Neural cell (in vitro differentiated cells): ENCODE results near the gene RET. TPM values are rescaled to one million over a fixed set of nuclear protein-coding genes. Genes with fewer than 3 reads are reported as not detected.

Experiments used
- H2AFZ ChIP-seq: fragments of 200-600, 300-800 bp; sonication (generic), shearing (Covaris generic); 2 replicates; pipeline ENCODE4 v1.6.0; 2014; ENCODE audit warnings: low read depth, mild to moderate bottlenecking, antibody characterized with exemption, low read length, moderate library complexity
- H3F3A ChIP-seq: fragments of 200-600 bp; shearing (Covaris generic); 2 replicates; pipeline ENCODE4 v1.6.1; 2016; ENCODE audit warnings: mild to moderate bottlenecking, moderate library complexity, mixed read lengths, antibody characterized with exemption, low read length; ENCODE audit not compliant: insufficient read depth, poor library complexity, severe bottlenecking
- H3K27ac ChIP-seq: fragments of 200-600, 300-800 bp; sonication (generic), shearing (Covaris generic); 2 replicates; pipeline ENCODE4 v1.5.1; 2014; ENCODE audit warnings: mild to moderate bottlenecking, low read length, moderate library complexity
- H3K27me3 ChIP-seq: fragments of 300-800, 200-600 bp; sonication (generic), shearing (Covaris generic); 2 replicates; pipeline ENCODE4 v1.6.0; 2014; ENCODE audit warnings: mild to moderate bottlenecking, low read depth, low read length, moderate library complexity; ENCODE audit not compliant: insufficient read depth
- H3K36me3 ChIP-seq: fragments of 300-800, 200-600 bp; sonication (generic), shearing (Covaris generic); 2 replicates; pipeline ENCODE4 v1.5.1; 2014; ENCODE audit warnings: mild to moderate bottlenecking, antibody characterized with exemption, low read length, moderate library complexity; ENCODE audit not compliant: insufficient read depth
- H3K4me2 ChIP-seq: fragments of 300-800, 200-600 bp; sonication (generic), shearing (Covaris generic); 2 replicates; pipeline ENCODE4 v1.6.0; 2014; ENCODE audit warnings: mild to moderate bottlenecking, low read length
- H3K4me3 ChIP-seq: fragments of 300-800, 200-600 bp; sonication (generic), shearing (Covaris generic); 2 replicates; pipeline ENCODE4 v1.5.1; 2014; ENCODE audit warnings: mild to moderate bottlenecking, low read length, moderate library complexity
- H3K79me2 ChIP-seq: fragments of 200-600 bp; shearing (Covaris generic); replicated peaks from 2 replicates; pipeline ENCODE4 v1.6.0; 2014; ENCODE audit warnings: mild to moderate bottlenecking, low read length, moderate library complexity; ENCODE audit not compliant: insufficient read depth
- H3K9ac ChIP-seq: fragments of 300-800, 200-600 bp; sonication (generic), shearing (Covaris generic); 2 replicates; pipeline ENCODE4 v1.6.1; 2016; ENCODE audit warnings: mild to moderate bottlenecking, low read length, mixed read lengths
- H3K9me2 ChIP-seq: fragments of 200-600 bp; shearing (Covaris generic); 2 replicates; pipeline ENCODE4 v1.6.1; 2016; ENCODE audit warnings: mild to moderate bottlenecking, low read length, mixed read lengths; ENCODE audit not compliant: insufficient read depth
- H3K9me3 ChIP-seq: fragments of 200-600, 300-800 bp; sonication (generic), shearing (Covaris generic); 2 replicates; pipeline ENCODE4 v1.6.1; 2016; ENCODE audit warnings: mild to moderate bottlenecking, mixed run types, low read length, moderate library complexity, mixed read lengths
- H4K20me1 ChIP-seq: fragments of 200-600 bp; shearing (Covaris generic); 2 replicates; pipeline ENCODE4 v1.6.1; 2016; ENCODE audit warnings: mild to moderate bottlenecking, mixed run types; ENCODE audit not compliant: insufficient read depth
- EP300 ChIP-seq: fragments of 450-650 bp; conservative IDR thresholded peaks from 2 replicates; pipeline ENCODE4 v1.6.1; 2014; ENCODE audit warnings: antibody characterized with exemption, mild to moderate bottlenecking, moderate library complexity; ENCODE audit not compliant: poor library complexity, severe bottlenecking
- EZH2 ChIP-seq: fragments of 200-600, 300-800 bp; shearing (Covaris generic), sonication (generic); IDR thresholded peaks from 2 replicates; pipeline ENCODE4 v1.6.1; 2014; ENCODE audit warnings: antibody characterized with exemption, low read length, borderline replicate concordance, mild to moderate bottlenecking; ENCODE audit not compliant: insufficient read depth, poor library complexity, severe bottlenecking
- MXI1 ChIP-seq: fragments of 450-650 bp; conservative IDR thresholded peaks from 2 replicates; pipeline ENCODE4 v1.6.1; 2014; ENCODE audit warnings: antibody characterized with exemption, mild to moderate bottlenecking; ENCODE audit not compliant: poor library complexity, severe bottlenecking
- POLR2AphosphoS5 ChIP-seq: IDR thresholded peaks from 2 replicates; pipeline ENCODE4 v1.6.1; 2012
- SMC3 ChIP-seq: fragments of 450-650 bp; conservative IDR thresholded peaks from 2 replicates; pipeline ENCODE4 v1.6.1; 2014; ENCODE audit warnings: antibody characterized with exemption, mild to moderate bottlenecking, moderate library complexity; ENCODE audit not compliant: poor library complexity
- TAF1 ChIP-seq: IDR thresholded peaks from 2 replicates; pipeline ENCODE4 v1.6.1; 2012; ENCODE audit warnings: low read depth
- polyA plus RNA-seq: library from polyadenylated mRNA; depleted of rRNA; stranded (reverse); fragments of >200 nt; gene quantifications from 2 replicates; pipeline ENCODE4 v1.2.3, GENCODE V29; 2014
- TF ChIP-seq, protein P1 (sequence below): fragments of 450-650 bp; IDR thresholded peaks from 2 replicates; pipeline ENCODE4 v1.5.1; 2014; ENCODE audit warnings: antibody characterized with exemption, mild to moderate bottlenecking, moderate library complexity; ENCODE audit not compliant: poor library complexity, severe bottlenecking
- TF ChIP-seq, protein P2 (sequence below): IDR thresholded peaks from 2 replicates; pipeline ENCODE4 v1.6.1; 2012; ENCODE audit warnings: borderline replicate concordance

RET gene
- polyA plus RNA-seq, 1 donor from 2014 or later = 1.7 TPM

DNA sequence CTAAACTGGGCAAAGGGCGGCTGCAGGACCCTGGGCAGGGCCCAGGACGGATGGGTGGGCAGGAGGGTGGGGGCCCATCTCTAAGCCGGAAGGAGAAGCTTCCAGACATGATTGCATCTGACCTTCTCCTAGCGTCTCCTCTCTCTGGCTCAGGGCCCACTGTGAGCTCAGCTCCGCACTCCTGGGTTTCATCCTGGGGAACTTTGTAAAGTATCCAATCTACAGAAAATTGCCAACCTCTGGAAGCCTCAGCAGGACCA is 8.8 kb upstream of the RET start:
- no peaks in the 10 kb centered on the region for H3K27me3 ChIP-seq
- no peaks in the 10 kb centered on the region for H3K36me3 ChIP-seq
- H3K9ac ChIP-seq = no peak overlapping the region
- no peak overlapping the region for H3K4me3 ChIP-seq
- no peaks in the 10 kb centered on the region for H3K79me2 ChIP-seq
- no peak overlapping the region for H2AFZ ChIP-seq
- no peaks in the 10 kb centered on the region for H3F3A ChIP-seq
- no peaks in the 10 kb centered on the region for H3K9me3 ChIP-seq
- no peak overlapping the region for H3K27ac ChIP-seq
- H3K9me2 ChIP-seq = no peaks in the 10 kb centered on the region
- H3K4me2 ChIP-seq = no peak overlapping the region
- TF ChIP-seq TAF1 = no peak
- TF ChIP-seq, protein P1, sequence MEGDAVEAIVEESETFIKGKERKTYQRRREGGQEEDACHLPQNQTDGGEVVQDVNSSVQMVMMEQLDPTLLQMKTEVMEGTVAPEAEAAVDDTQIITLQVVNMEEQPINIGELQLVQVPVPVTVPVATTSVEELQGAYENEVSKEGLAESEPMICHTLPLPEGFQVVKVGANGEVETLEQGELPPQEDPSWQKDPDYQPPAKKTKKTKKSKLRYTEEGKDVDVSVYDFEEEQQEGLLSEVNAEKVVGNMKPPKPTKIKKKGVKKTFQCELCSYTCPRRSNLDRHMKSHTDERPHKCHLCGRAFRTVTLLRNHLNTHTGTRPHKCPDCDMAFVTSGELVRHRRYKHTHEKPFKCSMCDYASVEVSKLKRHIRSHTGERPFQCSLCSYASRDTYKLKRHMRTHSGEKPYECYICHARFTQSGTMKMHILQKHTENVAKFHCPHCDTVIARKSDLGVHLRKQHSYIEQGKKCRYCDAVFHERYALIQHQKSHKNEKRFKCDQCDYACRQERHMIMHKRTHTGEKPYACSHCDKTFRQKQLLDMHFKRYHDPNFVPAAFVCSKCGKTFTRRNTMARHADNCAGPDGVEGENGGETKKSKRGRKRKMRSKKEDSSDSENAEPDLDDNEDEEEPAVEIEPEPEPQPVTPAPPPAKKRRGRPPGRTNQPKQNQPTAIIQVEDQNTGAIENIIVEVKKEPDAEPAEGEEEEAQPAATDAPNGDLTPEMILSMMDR = no peak
- no peak for TF ChIP-seq SMC3
- TF ChIP-seq, protein P2, sequence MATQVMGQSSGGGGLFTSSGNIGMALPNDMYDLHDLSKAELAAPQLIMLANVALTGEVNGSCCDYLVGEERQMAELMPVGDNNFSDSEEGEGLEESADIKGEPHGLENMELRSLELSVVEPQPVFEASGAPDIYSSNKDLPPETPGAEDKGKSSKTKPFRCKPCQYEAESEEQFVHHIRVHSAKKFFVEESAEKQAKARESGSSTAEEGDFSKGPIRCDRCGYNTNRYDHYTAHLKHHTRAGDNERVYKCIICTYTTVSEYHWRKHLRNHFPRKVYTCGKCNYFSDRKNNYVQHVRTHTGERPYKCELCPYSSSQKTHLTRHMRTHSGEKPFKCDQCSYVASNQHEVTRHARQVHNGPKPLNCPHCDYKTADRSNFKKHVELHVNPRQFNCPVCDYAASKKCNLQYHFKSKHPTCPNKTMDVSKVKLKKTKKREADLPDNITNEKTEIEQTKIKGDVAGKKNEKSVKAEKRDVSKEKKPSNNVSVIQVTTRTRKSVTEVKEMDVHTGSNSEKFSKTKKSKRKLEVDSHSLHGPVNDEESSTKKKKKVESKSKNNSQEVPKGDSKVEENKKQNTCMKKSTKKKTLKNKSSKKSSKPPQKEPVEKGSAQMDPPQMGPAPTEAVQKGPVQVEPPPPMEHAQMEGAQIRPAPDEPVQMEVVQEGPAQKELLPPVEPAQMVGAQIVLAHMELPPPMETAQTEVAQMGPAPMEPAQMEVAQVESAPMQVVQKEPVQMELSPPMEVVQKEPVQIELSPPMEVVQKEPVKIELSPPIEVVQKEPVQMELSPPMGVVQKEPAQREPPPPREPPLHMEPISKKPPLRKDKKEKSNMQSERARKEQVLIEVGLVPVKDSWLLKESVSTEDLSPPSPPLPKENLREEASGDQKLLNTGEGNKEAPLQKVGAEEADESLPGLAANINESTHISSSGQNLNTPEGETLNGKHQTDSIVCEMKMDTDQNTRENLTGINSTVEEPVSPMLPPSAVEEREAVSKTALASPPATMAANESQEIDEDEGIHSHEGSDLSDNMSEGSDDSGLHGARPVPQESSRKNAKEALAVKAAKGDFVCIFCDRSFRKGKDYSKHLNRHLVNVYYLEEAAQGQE = no peak
- TF ChIP-seq EP300 = no peak
- TF ChIP-seq MXI1 = no peak
- no peak for TF ChIP-seq EZH2
- H4K20me1 ChIP-seq = no peaks in the 10 kb centered on the region

DNA sequence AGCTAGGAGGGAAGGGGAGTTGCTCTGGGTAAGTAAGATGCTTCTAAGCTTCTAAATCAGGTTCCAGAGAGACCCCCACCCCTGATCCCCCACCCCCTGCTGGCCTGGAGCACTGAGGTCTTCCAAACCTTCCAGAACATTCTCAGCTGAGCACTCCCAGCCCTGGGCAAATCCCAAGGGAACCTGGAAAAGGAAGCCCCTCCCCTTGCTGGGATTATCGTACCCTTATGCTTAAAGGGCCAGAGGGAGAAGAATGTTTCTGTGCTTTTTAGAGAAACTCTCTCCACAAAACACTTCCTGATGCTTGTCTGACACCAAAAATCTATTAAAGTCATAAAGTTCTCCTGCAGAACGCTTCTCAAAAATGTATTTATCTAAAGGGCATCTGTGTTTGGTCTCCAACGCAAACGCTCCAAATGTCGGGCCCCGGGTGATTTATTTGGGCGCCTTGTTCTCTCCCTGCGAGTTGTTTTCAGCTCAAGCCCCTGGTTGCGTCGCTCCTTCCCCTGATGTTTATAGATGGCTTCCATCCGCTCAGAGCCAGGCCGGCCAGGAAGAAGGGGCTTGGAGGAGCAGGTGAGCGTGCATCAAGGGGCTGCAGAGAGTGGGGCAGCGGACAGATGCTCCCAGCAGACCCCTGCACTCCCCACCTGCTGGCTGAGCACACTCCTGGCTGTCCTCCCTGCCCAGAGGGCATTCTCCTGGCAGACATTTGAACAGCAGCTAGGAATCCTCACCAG is 8.2 kb upstream of the RET start:
- Histone ChIP-seq H3K79me2 (no peaks in the 10 kb centered on the region), H4K20me1 (no peaks in the 10 kb centered on the region), H3K4me3 (no peak overlapping the region), H3K36me3 (no peaks in the 10 kb centered on the region), H3K9me3 (no peaks in the 10 kb centered on the region), H3K27me3 (no peaks in the 10 kb centered on the region), H3K9ac (no peak overlapping the region), H3K9me2 (no peaks in the 10 kb centered on the region), H3F3A (no peaks in the 10 kb centered on the region), H3K27ac (no peak overlapping the region), H3K4me2 (no peak overlapping the region), H2AFZ (no peak overlapping the region)
- TF ChIP-seq EZH2 = no peak
- no peak for TF ChIP-seq EP300
- TF ChIP-seq, protein P1 = no peak
- no peak for TF ChIP-seq MXI1
- no peak for TF ChIP-seq TAF1
- no peak for TF ChIP-seq POLR2AphosphoS5
